Ascending aorta (tissue), 2 donors: Measurements from ENCODE around the gene FAM241B. TPM values are rescaled to one million over a fixed set of nuclear protein-coding genes. Genes with fewer than 3 reads are reported as not detected.
A peak's percentile ranks its signal among the peaks of the same experiment; 100 is the strongest.

Experiments
- DNase-seq, 2 donors: peaks; one replicate each; pipeline ENCODE4 v3.0.0-alpha.2; 2019; ENCODE audit warnings: low spot score in 2 of 2
- H3K27ac ChIP-seq, 2 donors: fragments of 200-600 bp; sonication (generic); one replicate each; pipeline ENCODE4 v1.5.1; 2016 to 2017; ENCODE audit warnings: mild to moderate bottlenecking in 1 of 2
- H3K27me3 ChIP-seq: fragments of 200-600 bp; sonication (generic); one replicate; pipeline ENCODE4 v1.5.1; 2017
- H3K36me3 ChIP-seq, 2 donors: fragments of 200-600 bp; sonication (generic); one replicate each; pipeline ENCODE4 v1.5.1; 2016
- H3K4me1 ChIP-seq, 2 donors: fragments of 200-600 bp; sonication (generic); one replicate each; pipeline ENCODE4 v1.5.1; 2016 to 2017; ENCODE audit warnings: mild to moderate bottlenecking in 1 of 2
- H3K4me3 ChIP-seq, 2 donors: fragments of 200-600 bp; sonication (generic); one replicate each; pipeline ENCODE4 v1.5.1; 2016 to 2017; ENCODE audit warnings: mild to moderate bottlenecking in 1 of 2
- H3K9me3 ChIP-seq, 2 donors: fragments of 200-600 bp; sonication (generic); one replicate each; pipeline ENCODE4 v1.5.1; 2016
- intact Hi-C: fragments of 100-400 bp; cut with DNase I; formaldehyde crosslinking; loops from one replicate; pipeline ENCODE4 v1.15.1; 2023
- total RNA-seq: library from RNA; depleted of rRNA; stranded (reverse); fragments of >200 nt; gene quantifications from one replicate; pipeline ENCODE4 v1.1.0, GENCODE V29; 2016
- TF ChIP-seq, protein P1 (sequence below), 3 experiments: fragments of 200-600 bp in 2 of 3; fragments of 450-650 bp in 1 of 3; sonication (generic) in 2 of 3; IDR thresholded peaks; one replicate each; pipeline ENCODE4 v1.5.1; 2016 to 2019; ENCODE audit warnings: antibody characterized with exemption in 3 of 3, mild to moderate bottlenecking in 1 of 3, moderate library complexity in 1 of 3

The FAM241B gene
- total RNA-seq, 1 donor from 2014 or later, result not detected

DNA sequence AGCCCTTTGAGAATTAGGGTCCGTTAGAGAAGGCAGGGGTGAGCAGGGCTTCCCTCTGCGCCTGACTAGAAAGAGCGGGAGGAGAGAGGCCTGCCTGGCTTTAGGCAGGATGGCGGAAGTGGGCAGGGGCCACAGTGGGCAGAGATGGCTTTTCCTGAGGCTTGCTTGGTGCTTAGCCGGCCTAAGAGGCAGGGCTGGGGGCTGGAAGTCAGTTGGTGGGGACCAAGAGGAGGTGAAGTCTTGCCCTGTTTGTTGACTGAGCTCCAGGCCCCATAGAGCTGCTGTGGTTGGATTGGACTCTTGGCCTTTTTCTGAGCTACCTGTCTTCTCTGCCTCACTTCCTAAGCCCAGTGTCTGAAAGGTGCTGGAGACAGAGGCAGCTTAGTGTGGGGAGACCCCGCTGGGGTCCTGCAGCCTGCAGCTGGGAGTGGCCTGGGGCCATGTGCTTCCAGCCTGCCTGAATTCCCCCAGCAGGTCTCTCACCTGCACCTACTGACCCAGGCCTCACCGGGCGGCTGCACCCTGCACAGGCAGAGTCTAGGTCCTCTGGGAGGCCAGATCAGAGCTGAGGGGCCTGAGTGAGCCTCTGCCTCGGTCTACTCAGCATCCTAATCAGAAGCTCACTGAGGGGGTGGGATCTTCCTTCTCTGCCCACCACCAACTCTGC lies 4.8 kb downstream of the FAM241B start:
- intact Hi-C loops, result loop anchor here (5.0 kb wide), 2 partner anchors 208 to 228 kb away; no protein-coding TSS in a partner anchor
- H3K4me1 ChIP-seq, result peaks cover 3 to 5% of the 10 kb centered on the region in 2 donors
- TF ChIP-seq, protein P1, sequence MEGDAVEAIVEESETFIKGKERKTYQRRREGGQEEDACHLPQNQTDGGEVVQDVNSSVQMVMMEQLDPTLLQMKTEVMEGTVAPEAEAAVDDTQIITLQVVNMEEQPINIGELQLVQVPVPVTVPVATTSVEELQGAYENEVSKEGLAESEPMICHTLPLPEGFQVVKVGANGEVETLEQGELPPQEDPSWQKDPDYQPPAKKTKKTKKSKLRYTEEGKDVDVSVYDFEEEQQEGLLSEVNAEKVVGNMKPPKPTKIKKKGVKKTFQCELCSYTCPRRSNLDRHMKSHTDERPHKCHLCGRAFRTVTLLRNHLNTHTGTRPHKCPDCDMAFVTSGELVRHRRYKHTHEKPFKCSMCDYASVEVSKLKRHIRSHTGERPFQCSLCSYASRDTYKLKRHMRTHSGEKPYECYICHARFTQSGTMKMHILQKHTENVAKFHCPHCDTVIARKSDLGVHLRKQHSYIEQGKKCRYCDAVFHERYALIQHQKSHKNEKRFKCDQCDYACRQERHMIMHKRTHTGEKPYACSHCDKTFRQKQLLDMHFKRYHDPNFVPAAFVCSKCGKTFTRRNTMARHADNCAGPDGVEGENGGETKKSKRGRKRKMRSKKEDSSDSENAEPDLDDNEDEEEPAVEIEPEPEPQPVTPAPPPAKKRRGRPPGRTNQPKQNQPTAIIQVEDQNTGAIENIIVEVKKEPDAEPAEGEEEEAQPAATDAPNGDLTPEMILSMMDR (IDR thresholded peaks at IDR 0.05), result no peak
- H3K27me3 ChIP-seq, result no peaks in the 10 kb centered on the region
- H3K9me3 ChIP-seq, result no peaks in the 10 kb centered on the region
- H3K4me3 ChIP-seq, result no peak overlapping the region
- no peak for DNase-seq
- H3K27ac ChIP-seq, result no peak overlapping the region
- peaks cover 0 to 5% of the 10 kb centered on the region in 2 donors for H3K36me3 ChIP-seq

DNA sequence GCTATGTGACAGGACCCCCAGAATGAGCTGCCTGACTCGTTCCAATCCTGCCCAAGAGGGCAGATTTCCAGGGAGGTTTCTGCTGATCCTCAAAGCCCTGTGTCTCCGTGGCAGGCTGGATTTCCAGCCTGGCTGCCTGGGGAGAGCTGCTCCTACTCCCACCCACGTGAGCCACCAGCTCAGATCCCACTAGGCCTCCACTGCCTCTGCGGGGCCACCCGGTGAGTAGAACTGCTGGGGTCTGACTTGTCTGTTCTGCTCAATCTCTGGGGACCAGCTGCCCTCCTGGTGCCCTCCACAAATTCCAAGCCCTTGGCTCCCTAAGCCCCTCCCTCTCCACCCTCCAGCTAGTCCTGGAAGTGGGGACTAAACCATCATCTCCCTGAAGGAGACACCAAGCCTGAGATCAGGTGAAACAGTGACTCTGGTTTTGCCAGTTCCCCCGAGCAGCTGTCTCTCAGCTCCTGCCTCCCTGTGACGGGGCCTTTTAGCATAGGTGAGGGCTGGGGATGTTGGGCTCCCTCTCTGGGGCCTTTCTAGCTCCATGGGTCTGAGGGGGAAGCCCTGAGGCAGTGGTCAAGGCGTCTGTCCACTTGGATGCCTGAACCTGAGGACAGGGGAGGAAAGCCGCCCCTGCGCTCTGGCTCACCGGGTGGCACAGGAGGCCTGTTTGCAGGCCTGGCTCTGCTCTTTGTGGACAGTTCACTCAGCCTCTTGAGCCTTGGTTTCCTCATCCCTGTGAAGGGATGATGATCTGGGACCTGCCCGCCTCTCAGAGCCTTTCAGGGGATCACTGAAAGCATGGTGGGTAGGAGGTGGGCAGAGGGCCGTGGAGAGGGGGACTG lies 5.6 kb downstream of the FAM241B start:
- H3K27ac ChIP-seq, result no peak overlapping the region
- intact Hi-C loops, result loop anchor here (5.0 kb wide), 1 partner anchor 208 kb away; no protein-coding TSS in a partner anchor
- DNase-seq, result no peak
- H3K36me3 ChIP-seq, result peaks cover 0 to 5% of the 10 kb centered on the region in 2 donors
- no peaks in the 10 kb centered on the region for H3K27me3 ChIP-seq
- H3K4me3 ChIP-seq, result no peak overlapping the region
- no peaks in the 10 kb centered on the region for H3K9me3 ChIP-seq
- TF ChIP-seq, protein P1 (IDR thresholded peaks at IDR 0.05), result no peak
- H3K4me1 ChIP-seq, result peaks cover under 1% of the 10 kb centered on the region in 2 donors

DNA sequence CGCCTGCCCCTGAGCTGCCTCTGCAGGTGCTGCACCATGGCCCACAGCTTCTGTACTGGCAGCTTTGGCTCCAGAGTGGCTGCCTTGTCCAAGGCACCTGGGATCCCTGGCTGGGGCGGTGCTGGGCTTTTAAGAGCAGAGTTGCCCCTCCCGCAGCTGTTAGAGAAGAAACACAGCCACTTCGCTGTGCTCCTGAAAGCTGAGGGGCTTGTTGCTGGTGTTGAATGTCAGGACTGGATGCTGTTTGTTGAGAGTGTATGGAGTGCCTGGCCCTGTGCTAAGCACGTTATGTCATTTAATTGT lies 6.2 kb downstream of the FAM241B start:
- TF ChIP-seq, protein P1 (IDR thresholded peaks at IDR 0.05), result no peak
- no peak overlapping the region for H3K27ac ChIP-seq
- H3K27me3 ChIP-seq, result no peaks in the 10 kb centered on the region
- no peak for DNase-seq
- intact Hi-C loops, result loop anchor here (5.0 kb wide), 1 partner anchor 209 kb away; no protein-coding TSS in a partner anchor
- no peak overlapping the region for H3K4me3 ChIP-seq
- H3K36me3 ChIP-seq, result peaks cover 0 to 5% of the 10 kb centered on the region in 2 donors
- no peaks in the 10 kb centered on the region for H3K9me3 ChIP-seq
- no peaks in the 10 kb centered on the region for H3K4me1 ChIP-seq

DNA sequence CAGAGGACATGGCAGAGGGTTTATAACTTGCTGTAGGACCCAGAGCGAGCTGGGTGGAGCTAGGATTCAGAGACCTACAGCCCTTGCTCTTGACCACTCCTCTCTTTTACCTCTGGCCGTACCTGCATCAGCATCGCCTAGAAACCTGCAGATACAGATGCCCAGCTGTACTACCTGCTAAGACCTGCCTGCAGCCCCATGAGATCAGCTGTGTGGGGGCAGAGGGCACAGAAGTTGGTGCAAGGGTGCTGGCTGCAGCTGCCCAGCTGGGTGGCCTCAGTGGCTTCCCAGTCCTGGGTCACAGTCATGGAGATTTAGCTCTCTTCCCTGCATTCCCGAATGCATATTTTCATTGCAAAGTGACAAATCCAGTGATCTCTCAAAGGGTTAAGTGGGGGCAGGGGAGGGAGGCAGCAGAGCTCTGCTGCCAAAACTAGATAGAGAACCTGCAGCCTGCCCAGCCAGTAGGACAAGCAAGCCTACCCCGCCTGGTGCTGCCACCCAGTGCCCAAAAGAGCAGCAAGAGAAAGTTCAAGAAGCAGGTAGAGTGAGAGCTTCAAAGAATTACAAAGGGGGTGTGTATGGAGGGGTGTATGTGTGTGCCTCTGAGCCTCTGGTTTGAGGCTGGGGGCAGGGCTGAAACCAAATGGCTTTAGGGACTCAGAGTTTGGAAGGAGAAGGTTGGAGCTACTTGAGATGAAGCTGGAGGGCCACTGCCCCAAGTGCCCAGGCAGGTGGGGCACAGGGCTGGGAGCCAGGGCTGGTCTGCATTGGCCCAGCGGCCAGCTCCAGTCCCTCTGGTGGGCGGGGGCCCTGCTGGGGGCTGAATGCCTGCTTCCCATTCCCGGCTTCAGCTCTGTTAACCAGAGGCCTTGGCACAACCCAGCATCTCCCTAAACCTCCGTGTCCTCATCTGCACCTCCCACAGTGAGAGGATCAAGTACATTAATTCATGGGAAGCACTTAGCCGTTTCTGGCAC lies 6.9 kb downstream of the FAM241B start:
- Histone ChIP-seq H3K27ac (no peak overlapping the region), H3K9me3 (no peaks in the 10 kb centered on the region), H3K4me3 (no peak overlapping the region), H3K4me1 (no peaks in the 10 kb centered on the region), H3K27me3 (no peaks in the 10 kb centered on the region), H3K36me3 (peaks cover 0 to 5% of the 10 kb centered on the region in 2 donors)
- intact Hi-C loops, result loop anchor here (5.0 kb wide), 1 partner anchor 210 kb away; no protein-coding TSS in a partner anchor
- TF ChIP-seq, protein P1 (IDR thresholded peaks at IDR 0.05), result peak in 1 of 3 experiments; percentile 8
- DNase-seq, result no peak

DNA sequence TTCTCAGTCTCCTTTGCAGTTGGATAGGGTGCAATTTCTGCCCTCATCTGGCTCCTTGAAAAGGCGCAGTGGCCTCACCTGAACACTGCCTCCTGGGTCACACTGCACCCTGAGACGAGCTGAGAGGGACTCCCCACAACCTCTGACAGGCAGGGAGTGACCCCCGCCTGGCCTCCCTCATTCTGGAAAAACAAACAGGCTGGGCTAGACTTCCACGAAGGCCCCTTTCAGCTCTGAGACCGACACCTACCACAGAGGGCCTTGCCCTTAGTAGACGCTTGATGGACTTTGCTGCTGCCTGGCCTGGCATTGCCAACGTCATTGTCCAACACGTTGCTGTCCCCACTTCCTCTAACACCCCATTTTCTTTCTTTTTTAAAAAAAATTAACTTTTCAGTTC lies 8.6 kb downstream of the FAM241B start:
- Histone ChIP-seq H3K27ac (no peak overlapping the region), H3K36me3 (no peaks in the 10 kb centered on the region), H3K27me3 (no peaks in the 10 kb centered on the region), H3K9me3 (no peaks in the 10 kb centered on the region), H3K4me3 (no peak overlapping the region), H3K4me1 (no peaks in the 10 kb centered on the region)
- intact Hi-C loops, result loop anchor here (1.0 to 5.0 kb wide), 2 partner anchors 123 to 211 kb away; no protein-coding TSS in a partner anchor
- no peak for DNase-seq
- TF ChIP-seq, protein P1 (IDR thresholded peaks at IDR 0.05), result no peak
